Right kidney (tissue), 1 donor: Measurements from ENCODE around the gene DDX10.
"Not testable (repeated sequence)": the region's sequence is repeated elsewhere in the genome, so short reads cannot be mapped to it uniquely, and the experiment has no call there.

ENCODE experiments used
- DNase-seq: peaks from one replicate; pipeline ENCODE4 v3.0.0-alpha.2; 2016

Gene DDX10

DNA sequence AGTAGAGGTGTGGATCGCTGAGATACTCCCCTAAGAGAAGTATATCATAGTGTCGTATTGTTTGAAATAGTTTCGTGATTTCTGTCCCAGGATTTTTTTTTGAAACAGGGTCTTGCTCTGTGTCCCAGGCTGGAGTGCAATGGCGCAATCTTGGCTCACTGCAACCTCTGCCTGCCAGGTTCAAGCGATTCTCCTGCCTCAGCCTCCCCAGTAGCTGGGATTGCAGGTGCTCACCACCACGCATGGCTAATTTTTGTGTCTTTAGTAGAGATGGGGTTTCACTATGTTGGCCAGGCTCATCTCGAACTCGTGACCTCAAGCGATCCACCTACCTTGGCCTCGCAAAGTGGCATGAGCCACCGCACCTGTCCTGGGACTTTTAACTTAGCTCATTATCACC is 159.1 kb downstream of the DDX10 start:
- DNase-seq: not testable (repeated sequence)

DNA sequence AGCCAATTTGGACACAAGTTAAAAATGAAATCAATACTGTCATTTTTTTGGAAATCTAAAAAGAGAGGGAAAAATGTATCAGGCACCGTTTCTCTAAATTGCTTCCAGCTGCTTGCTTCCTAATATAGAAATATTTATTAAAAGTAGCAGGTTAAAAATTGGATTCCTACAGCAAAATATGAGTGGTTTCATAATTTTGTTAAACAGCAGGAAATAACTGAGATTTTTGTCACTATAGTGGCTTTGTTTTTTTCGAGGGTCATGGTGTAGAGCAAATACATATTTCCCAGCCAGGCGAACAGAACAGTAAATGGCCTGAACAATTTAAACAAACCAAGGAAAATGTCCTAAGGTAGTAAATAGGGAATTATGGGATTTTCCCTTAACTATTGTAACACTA is 159.7 kb downstream of the DDX10 start:
- DNase-seq: no peak

DNA sequence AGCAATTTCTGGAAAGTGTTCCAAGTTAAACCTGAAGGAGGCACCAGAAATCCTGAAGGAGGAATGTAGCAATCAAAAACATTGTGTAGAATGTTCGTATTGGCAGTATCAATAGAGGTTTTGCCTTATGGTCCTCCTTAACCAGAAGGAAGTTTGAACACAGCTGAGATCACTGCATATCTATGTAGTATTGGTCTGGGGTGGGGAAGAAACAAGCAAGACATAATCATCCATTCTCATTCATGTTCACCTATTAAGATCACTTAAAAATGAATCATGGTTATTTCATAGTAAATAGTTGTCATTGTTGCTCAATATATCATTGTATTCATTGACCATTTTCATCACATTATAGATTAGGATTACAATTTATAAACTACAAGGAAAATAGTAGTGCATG is 160.5 kb downstream of the DDX10 start:
- no peak for DNase-seq

DNA sequence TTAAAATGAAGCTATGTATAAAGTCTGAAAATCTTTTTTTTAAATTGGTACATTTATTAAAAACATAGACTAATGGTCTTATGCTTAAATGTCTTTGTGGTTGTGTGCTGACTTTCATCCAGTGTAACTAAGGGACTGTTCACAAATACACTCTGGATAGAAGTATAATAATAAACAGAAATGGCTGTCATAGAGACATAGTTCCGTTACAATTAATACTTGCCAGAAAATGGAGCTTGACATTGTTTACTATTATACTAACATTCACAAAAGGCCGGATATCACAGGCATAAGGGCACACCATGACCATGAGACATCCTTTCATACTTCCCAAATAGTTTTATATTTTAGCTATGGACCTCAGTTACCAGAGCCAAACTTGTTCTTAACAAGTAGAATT is 161.3 kb downstream of the DDX10 start:
- DNase-seq: no peak

DNA sequence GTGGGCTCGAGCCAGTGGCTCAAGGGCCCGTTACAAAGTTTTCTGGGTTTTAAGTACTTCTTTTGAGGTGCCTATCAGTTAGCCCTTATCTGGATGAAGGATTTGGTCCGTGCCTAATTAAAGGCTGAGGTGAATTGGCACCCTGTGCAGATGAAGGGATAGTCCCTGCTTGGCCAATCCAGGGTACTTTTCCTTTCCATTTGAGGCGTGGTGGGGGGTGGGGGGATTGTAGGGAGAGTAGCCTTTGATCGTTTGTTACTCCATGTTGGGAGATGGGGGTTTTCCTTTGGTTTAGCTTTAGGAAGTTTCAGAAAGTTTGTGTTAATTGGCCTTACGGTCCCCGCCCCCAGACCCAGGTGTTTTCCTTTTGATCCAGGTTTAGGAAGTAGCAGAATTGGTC is 170.8 kb downstream of the DDX10 start:
- no peak for DNase-seq

DNA sequence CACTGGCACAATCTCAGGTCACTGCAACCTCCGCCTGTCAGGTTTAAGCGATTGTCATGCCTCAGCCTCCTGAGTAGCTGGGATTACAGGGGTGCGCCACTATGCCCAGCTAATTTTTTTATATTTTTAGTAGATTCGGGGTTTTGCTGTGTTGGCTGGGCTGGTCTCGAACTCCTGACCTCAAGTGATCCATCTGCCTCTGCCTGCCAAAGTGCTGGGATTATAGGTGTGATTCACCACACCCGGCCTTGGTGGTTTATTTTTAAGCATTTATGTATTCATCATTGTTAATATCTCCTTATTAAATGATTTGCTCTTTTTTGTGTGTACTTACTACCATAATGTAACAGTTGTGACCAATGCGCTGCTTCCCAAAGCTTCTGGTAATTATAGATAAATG is 171.7 kb downstream of the DDX10 start:
- no peak for DNase-seq

DNA sequence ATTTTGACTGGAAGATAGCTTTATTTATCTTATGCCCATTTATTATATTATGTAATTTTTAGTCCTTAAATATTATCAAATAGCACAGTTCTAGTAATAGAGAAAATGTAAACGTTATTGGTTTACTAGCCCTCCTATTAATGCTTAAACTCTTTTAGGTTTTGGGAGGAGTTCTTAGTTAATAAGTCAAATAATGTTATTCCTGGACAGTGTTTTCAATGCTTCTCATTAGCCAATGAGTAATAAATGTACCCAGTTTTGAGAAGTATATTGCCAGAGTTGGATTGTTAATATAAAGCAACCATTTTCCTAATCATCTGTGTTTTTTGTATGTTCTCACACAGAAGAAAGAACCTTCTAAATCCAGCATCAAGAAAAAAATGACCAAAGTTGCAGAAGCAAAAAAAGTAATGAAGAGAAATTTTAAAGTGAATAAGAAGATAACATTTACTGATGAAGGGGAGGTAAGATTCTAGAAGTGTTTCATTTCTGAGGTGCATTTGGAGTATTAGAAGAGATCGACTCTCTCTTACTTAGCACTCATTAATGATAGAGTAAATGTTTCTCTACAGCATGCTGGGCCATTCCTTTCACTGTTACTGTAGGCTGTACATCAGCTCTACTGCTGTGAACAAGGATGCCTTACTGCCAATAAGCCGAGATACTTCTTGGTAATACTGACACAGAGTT is 173.4 kb downstream of the DDX10 start:
- DNase-seq: no peak

DNA sequence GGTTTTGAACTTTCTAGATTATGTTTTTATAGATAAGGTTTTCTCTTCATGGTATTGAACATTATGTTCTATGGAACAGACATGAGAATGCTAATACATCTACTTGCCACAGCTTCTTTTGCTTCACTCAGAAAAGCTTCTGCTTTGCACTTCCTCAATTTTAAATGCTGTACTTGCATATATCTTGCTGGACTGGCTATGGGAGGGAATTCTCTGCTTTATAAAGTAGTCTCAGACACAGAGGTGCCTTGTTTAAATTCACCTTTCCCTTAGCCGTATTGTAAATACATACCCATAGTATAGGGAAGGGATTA is 173.9 kb downstream of the DDX10 start:
- DNase-seq: no peak

DNA sequence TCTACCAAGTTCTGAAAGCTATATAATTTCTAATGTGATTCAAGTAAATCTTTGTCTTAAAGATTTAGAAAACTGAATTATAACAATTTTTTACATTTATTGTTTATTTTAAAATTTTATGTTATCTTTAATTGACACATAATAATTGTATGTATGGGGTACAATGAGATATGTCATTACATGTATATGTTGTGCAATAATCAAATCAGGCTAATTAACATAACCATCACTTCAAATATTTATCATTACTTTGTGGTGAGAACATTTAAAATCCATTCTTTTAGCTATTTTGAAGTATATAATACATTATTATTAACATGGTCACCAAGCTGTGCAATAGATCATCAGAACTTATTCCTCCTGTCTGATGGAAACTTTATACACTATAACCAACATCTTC is 181.1 kb downstream of the DDX10 start:
- no peak for DNase-seq

DNA sequence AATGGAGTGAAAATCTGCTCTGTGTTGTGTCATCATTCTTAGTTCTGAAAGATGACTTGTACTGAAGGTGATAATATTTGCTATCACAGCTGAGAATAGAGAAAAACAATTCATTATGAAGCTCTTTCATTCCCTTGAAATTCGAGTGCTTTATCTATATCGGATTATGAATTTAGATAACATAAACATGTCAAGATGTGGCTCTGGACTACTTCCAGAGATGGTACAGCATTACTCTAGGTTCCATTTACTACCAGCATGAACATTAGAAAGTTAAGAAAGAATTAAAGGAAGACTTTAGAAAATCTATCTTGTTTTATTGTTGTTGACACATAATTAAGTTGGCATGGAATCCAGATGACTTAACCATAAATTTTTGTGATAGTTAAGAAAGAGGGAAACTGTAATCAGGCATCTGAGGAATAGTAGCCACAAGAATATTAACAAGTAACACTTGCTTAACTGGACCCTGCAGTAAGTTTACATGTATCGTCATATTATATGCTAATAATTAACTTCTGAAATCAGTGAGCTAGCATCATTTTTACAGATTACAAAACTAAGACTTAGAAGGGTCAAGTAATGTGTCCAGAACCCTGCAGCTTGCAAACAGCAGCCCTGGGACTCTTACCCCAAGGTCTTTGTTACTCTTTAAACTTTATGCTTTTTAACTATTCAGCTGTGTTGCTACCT is 182.6 kb downstream of the DDX10 start:
- no peak for DNase-seq

DNA sequence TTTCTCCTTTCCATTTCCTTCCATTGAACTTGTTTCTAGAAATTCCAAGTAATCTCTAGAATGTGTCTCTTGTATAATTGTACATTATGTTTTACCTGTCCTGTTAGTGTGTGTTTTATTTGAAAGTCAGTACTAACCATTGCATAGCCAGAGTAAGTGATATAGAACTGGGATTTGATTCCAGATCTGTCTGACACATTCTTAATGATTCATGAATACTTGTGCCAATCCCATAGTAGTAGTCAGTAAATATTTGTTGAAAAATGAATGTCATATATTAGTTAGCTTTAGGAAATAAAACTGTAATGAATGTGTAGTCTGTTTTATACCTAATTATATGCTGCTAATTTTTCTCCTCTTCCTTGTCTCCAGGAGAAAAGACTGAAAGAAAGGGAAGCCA is 186.9 kb downstream of the DDX10 start:
- DNase-seq: no peak

DNA sequence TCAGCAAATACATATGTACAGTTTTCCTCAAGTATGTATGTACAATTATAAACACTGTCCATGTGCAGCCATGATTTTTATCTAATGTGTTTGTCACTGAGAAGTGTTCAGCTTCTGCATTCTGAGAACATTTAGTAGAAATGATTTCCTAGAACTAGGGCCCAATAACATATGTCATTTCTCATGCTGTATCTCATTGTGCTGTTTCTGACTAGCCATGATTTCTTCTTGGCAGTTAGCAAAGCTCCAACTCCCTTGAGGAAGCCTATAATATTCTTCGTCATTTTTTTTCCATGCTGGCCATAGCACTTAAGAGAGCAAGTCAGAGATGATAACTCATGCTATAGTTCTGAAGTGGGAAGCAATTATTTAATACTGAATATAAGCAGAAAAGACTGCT is 187.8 kb downstream of the DDX10 start:
- no peak for DNase-seq

DNA sequence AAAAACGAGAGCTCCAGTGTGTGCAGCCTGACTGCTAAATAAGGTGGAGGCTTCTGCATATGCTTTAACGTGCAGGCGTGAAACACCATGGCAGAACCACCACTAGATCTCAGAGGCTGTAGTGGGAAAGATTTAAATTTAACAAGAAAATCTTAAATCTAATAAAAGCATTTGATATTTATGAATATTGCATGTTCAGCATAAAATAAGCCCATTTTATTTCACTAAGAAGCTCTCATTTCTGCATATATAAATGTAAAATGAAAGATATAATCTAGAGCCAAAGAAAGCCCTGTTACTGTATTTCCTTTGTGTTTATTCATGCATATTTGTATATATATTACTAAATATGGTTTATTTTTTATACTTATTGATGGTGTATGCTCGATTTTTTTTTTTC is 188.3 kb downstream of the DDX10 start:
- DNase-seq: no peak

DNA sequence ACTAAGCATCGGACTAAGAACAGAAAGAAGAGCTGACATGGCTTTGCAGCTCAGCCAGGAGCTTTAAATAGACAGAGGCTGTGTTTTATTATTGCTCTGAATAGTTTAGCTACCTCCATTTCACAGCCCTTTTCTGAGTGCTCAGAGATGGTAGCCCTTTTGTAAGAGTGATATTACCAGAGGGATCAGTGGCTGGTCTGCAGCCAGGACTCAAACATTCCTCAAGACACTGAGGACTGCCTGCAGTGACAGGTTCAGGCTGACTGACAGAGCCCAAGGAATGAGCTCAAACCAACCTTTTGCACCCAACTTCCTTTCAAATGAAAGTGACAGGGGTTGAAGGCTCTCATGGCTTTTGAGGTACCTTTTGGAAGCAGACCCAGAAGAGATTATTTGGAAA is 189.0 kb downstream of the DDX10 start:
- DNase-seq: no peak

DNA sequence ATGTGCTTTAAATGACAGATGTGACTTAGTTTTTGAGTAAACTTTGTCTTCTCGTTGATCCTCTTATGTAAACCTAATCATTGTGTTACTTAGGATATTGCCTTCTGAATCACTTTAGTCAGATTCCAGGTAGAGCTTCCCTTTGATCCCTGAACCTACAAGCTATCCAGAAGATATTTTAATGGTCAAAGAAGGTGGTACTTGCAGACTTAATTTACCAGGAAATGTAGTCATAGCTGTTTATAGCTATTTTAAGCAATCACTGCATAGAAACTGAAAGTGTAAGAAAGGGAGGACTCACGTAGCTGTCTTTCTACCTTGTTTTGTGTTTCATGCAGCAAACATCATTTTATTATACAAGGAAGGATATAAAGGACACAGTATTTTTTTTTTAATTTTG is 189.5 kb downstream of the DDX10 start:
- DNase-seq: no peak

DNA sequence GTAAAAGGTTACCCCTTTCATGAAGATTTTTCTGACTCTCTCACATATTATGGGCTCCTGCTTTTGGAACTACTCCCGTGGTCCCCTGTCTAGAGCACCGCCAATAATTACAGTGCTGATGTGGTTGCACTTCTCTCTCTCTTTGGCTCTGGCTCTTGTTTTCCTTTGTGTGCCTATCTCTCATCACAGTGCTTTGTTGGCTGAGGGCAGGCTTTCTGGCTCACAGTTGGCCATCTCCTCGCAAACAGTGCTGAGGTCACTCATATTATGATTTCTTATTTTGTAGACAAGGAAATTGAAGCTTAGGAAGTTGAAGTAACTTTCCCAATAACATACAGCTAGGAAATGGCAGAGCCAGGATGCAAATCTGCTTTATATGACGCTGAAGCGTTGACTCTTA is 192.5 kb downstream of the DDX10 start:
- no peak for DNase-seq

DNA sequence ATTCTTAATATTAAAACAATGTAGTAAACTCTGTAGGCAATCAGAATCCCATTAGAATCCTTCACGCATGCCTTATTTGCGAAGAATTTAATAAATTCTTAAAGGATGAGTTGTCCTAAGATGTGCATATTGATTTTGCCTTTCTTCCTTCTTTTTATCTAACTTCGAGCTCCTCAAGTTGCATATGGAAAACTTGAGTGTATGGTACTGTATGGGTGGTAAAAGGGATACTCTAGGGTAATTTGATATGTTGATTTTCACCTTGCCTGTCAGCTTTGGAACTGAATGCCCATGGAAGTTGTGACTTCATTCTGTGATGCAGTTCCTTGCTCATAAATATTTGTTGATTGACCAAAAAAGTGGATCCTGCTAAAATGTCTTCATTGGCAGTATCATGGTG is 193.8 kb downstream of the DDX10 start:
- DNase-seq: no peak

DNA sequence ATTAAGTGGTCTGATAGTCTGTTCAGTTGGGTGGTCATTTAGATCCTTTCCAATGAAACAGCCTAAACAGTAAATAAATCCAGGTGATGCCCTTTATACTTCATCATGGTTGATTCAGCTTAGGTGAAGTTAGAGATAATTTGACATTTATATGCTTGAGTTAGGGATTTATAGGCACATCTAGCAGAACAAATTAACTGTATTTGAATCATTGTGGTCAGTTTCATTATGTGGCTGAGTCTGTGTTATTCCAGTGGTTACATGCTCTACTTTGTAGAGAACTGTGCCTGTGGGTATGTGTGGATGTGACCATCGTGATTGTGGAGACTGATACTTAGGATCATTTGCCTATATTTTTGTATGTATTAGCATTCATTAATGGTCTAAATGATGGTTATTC is 194.6 kb downstream of the DDX10 start:
- DNase-seq: no peak

DNA sequence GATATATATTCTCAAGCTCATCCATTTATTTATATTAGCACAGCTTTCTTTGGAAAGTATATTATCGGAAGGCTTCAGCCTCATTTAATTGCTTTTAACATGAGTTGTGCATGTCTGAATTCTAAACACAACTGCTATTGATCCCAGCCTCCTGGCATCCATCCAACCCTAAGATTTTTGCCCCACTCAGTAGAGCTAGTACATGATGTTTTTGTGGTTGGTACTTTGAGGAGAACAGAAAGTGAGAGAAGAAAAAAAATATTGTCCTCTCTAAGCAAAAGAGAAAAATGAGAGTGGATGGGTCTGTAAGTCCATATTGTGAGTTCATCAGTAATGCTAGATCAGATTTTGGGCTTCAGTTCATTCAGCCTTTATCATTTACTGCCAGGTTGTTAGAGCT is 198.7 kb downstream of the DDX10 start:
- no peak for DNase-seq

DNA sequence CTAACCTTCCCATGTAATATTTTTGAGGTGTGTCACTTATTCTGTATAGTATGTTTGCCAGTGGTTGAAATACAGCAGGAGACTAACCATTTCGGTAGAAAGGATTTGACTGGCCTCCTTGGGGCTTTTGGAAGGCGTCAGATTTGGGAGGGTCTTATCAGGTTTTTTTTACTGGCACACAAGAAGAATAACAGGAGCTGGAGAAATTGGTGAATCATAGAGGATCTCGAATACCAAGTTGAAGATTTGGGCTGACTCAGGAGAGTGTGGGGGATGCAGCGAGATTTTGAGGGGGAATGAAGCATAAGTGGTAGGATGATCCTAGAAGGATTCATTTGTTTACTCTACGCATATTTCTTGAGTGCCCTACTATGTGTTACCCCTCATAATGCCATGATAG is 200.5 kb downstream of the DDX10 start:
- no peak for DNase-seq

DNA sequence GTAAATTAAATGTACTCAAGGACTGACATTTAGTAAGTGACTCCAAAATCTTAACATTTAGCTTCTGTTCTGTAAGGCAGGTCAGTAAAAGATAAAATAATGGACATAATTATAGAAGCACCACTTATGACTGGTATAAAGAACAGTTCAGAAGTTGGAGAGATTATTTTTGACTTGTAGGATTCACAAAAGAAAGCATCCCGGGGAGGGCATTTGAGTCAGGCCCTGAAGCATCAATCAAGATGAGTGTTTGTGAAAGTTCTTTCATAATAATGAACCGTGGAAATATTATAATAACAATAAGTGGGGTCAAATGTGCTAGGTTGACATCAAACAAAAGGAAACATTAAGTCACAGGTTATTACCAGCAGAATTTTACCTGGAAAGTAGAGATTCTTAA is 201.9 kb downstream of the DDX10 start:
- DNase-seq: no peak

DNA sequence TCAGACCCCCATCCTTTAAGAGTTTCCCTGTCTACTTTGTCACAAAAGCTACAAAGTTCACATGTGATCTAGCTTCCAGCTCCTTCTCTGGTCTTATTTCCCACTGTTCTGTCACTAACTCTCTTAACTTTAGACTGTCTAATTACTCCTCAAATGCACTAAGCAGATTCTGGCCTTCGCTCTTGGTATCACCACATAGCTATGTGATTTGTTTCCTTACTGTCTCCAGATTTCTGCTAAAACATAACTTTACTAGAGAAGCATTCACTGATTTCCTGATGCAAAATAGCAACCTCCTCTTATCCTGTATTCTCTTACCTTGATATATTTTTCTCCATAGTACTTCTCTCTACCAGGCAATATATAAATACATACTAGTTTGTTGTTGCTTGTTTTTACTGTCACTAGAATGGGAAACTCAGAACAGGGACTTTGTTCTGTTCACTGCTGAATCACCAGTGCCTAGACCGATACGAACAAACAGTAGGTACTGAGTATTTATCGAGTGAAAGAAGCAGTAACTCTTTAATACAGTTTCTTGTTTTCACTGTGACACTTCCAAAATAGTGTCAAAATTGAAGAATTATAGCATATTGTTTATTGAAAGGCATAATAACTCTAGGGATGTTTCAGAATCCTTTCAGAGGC is 205.6 kb downstream of the DDX10 start:
- no peak for DNase-seq

DNA sequence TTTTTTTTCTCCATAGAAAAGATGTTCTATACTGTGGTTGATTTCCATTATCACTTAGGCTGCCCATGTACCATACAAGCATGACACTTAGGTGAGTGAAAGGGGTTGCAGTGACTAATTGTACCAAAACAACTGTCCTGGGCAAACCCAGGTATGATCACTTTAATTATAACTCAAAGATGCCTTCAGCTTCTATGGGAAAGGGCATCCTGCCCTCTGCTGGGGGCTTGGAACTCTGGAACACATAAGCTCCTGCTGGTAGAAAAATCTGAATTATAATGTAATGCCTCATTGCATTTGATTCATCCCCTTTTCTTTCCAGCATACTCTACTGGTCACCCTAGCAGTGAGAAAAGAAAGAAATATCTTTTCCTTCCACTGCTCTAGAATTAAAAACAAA is 206.3 kb downstream of the DDX10 start:
- DNase-seq: no peak

DNA sequence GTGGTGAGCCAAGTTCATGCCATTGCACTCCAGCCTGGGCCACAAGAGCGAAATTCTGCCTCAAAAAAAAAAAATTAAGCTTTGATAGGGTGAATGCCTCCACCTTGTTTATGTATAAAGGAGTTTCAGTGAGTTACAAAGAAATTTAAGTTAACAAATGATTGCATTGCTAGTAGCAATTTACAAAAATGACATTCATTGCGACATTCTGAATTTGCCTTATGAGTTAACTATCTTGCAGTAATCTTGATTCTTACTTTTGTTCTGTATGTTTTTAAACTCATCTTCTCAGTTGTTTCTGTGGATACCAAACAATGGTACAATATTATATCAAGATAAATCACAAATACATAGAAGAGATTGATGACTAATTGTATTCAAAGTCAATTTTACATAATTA is 207.0 kb downstream of the DDX10 start:
- DNase-seq: no peak
